SK-N-SH (cell line): ENCODE results near the gene FUT7. TPM values are rescaled to one million over a fixed set of nuclear protein-coding genes. Genes with fewer than 3 reads are reported as not detected.

Source experiments
- CTCF ChIA-PET: fragments of 300-600, 350-600 bp; formaldehyde crosslinking; extraction: SDS; loops from one replicate; lab custom pipeline; 2021; lab: Yijun Ruan, JAX
- POLR2A ChIA-PET: fragments of 350-600 bp; sonication (Branson Sonifier 250); formaldehyde crosslinking; extraction: SDS; loops from one replicate; lab custom pipeline; 2020; ENCODE audit warnings: antibody characterized with exemption, inconsistent platforms; lab: Yijun Ruan, JAX
- DNase-seq: peaks from one replicate; pipeline ENCODE4 v3.0.0; 2012
- H2AFZ ChIP-seq: fragments of 200-600 bp; sonication (generic); 2 replicates; pipeline ENCODE4 v1.8.1; 2016; ENCODE audit warnings: antibody characterized with exemption, mild to moderate bottlenecking, low read depth
- H3F3A ChIP-seq: fragments of 200-600 bp; sonication (generic); replicated peaks from 2 replicates; pipeline ENCODE3; 2016; ENCODE audit warnings: antibody characterized with exemption, mild to moderate bottlenecking; ENCODE audit not compliant: insufficient read depth
- H3K27ac ChIP-seq, 2 experiments: fragments of 200-500 bp in 1 of 2; fragments of 200-600 bp in 1 of 2; sonication (Bioruptor generic) in 1 of 2; sonication (generic), shearing (Covaris generic) in 1 of 2; 2 replicates each; pipeline versions ENCODE4 v1.5.1 to v1.6.1; 2014 to 2016; ENCODE audit warnings: low read depth in 2 of 2, inconsistent platforms in 1 of 2, low read length in 1 of 2, mild to moderate bottlenecking in 1 of 2, mixed read lengths in 1 of 2
- H3K27me3 ChIP-seq: fragments of 200-600 bp; sonication (generic), shearing (Covaris generic); 2 replicates; pipeline ENCODE4 v1.6.1; 2016; ENCODE audit warnings: mixed run types; ENCODE audit not compliant: insufficient read depth
- H3K36me3 ChIP-seq, 2 experiments: fragments of 200-500 bp in 1 of 2; fragments of 200-600 bp in 1 of 2; sonication (Bioruptor generic) in 1 of 2; sonication (generic) in 1 of 2; replicated peaks in 1 of 2; 2 replicates each; pipeline versions ENCODE3 to v1.5.1; 2014 to 2016; ENCODE audit warnings: low read length in 1 of 2, mild to moderate bottlenecking in 1 of 2; ENCODE audit not compliant: insufficient read depth in 2 of 2, control insufficient read depth in 1 of 2
- H3K4me1 ChIP-seq, 2 experiments: fragments of 200-500 bp in 1 of 2; fragments of 200-600 bp in 1 of 2; sonication (Bioruptor generic) in 1 of 2; sonication (generic), shearing (Covaris generic) in 1 of 2; 2 replicates each; pipeline versions ENCODE4 v1.5.1 to v1.6.1; 2014 to 2016; ENCODE audit warnings: low read depth in 1 of 2, low read length in 1 of 2, mixed run types in 1 of 2; ENCODE audit not compliant: insufficient read depth in 2 of 2, control insufficient read depth in 1 of 2
- H3K4me2 ChIP-seq: fragments of 200-600 bp; sonication (generic), shearing (Covaris generic); 2 replicates; pipeline ENCODE4 v1.6.1; 2017; ENCODE audit warnings: mixed run types
- H3K4me3 ChIP-seq, 2 experiments: fragments of 200-500 bp in 1 of 2; fragments of 200-600 bp in 1 of 2; sonication (Bioruptor generic) in 1 of 2; sonication (generic), shearing (Covaris generic) in 1 of 2; 2 replicates each; pipeline versions ENCODE4 v1.5.1 to v1.8.1; 2014 to 2016; ENCODE audit warnings: low read depth in 2 of 2, inconsistent platforms in 1 of 2, low read length in 1 of 2, mild to moderate bottlenecking in 1 of 2, mixed read lengths in 1 of 2, moderate library complexity in 1 of 2
- H3K79me2 ChIP-seq: fragments of 200-600 bp; sonication (generic); 2 replicates; pipeline ENCODE4 v1.8.1; 2017; ENCODE audit warnings: mild to moderate bottlenecking; ENCODE audit not compliant: insufficient read depth
- H3K9ac ChIP-seq: fragments of 200-600 bp; sonication (generic); 2 replicates; pipeline ENCODE4 v1.6.1; 2017; ENCODE audit warnings: mixed run types
- H3K9me2 ChIP-seq: fragments of 200-600 bp; sonication (generic); 2 replicates; pipeline ENCODE4 v1.6.1; 2017; ENCODE audit warnings: mixed run types
- H3K9me3 ChIP-seq: fragments of 200-600 bp; sonication (generic); 2 replicates; pipeline ENCODE4 v1.6.1; 2017; ENCODE audit warnings: mixed run types, mild to moderate bottlenecking, moderate library complexity
- H4K20me1 ChIP-seq: fragments of 200-600 bp; sonication (generic); 2 replicates; pipeline ENCODE4 v1.6.1; 2017; ENCODE audit warnings: mild to moderate bottlenecking, mixed run types; ENCODE audit not compliant: insufficient read depth
- POLR2AphosphoS5 ChIP-seq: IDR thresholded peaks from 2 replicates; pipeline ENCODE4 v1.6.1; 2012; ENCODE audit warnings: low read depth, low read length
- RCOR1 ChIP-seq: fragments of 150-350 bp; IDR thresholded peaks from 2 replicates; pipeline ENCODE4 v1.6.1; 2017; ENCODE audit warnings: antibody characterized with exemption, low read length
- SMC3 ChIP-seq: IDR thresholded peaks from 2 replicates; pipeline ENCODE4 v1.6.1; 2012; ENCODE audit warnings: low read depth, low read length, improper control_type of control experiment
- WGBS: methylation state at CpG from one replicate; pipeline ENCODE4 v1.1.6; 2017; ENCODE audit warnings: low lambda C conversion rate; 5-methylcytosine and 5-hydroxymethylcytosine counted together
- polyA plus RNA-seq, 3 experiments: library from polyadenylated mRNA; depleted of rRNA; stranded (reverse); fragments of >200 nt; gene quantifications; 2 replicates each; pipeline ENCODE4 v1.2.3, GENCODE V29; 2012
- TF ChIP-seq, protein P1 (sequence below): fragments of 200-600 bp; sonication (generic); IDR thresholded peaks from 2 replicates; pipeline ENCODE4 v1.6.1; 2017; ENCODE audit warnings: antibody characterized with exemption, mild to moderate bottlenecking, moderate library complexity
- TF ChIP-seq, protein P2 (sequence below): IDR thresholded peaks from 2 replicates; pipeline ENCODE4 v1.4.0; 2012; ENCODE audit warnings: low read depth, borderline replicate concordance

FUT7 gene
- polyA plus RNA-seq, 1 of the 3 experiments (the other 2 are of a cell fraction): not detected

- WGBS: 97% methylated on average over 12 of the region's 49 CpGs
- Histone ChIP-seq H3K9me3 (no peaks in the 10 kb centered on the region), H3K36me3 (peaks cover 0 to 10% of the 10 kb centered on the region in 2 experiments), H3K4me2 (no peak overlapping the region), H4K20me1 (no peaks in the 10 kb centered on the region), H3K4me1 (no peaks in the 10 kb centered on the region), H3K4me3 (no peak overlapping the region), H3K27ac (no peak overlapping the region), H2AFZ (no peak overlapping the region), H3K9ac (no peak overlapping the region), H3F3A (no peaks in the 10 kb centered on the region), H3K79me2 (no peaks in the 10 kb centered on the region), H3K27me3 (no peaks in the 10 kb centered on the region), H3K9me2 (no peaks in the 10 kb centered on the region)
- CTCF ChIA-PET: interaction anchor here (0.7 to 2.2 kb wide), 5 partner anchors 18 to 37 kb away, joined by 3 to 10 read pairs (median 6); partner anchors contain the start of genes ABCA2 and PAXX
- DNase-seq: no peak
- TF ChIP-seq RCOR1 (no peak), SMC3 (no peak)
- TF ChIP-seq, protein P1, sequence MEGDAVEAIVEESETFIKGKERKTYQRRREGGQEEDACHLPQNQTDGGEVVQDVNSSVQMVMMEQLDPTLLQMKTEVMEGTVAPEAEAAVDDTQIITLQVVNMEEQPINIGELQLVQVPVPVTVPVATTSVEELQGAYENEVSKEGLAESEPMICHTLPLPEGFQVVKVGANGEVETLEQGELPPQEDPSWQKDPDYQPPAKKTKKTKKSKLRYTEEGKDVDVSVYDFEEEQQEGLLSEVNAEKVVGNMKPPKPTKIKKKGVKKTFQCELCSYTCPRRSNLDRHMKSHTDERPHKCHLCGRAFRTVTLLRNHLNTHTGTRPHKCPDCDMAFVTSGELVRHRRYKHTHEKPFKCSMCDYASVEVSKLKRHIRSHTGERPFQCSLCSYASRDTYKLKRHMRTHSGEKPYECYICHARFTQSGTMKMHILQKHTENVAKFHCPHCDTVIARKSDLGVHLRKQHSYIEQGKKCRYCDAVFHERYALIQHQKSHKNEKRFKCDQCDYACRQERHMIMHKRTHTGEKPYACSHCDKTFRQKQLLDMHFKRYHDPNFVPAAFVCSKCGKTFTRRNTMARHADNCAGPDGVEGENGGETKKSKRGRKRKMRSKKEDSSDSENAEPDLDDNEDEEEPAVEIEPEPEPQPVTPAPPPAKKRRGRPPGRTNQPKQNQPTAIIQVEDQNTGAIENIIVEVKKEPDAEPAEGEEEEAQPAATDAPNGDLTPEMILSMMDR: no peak
- POLR2A ChIA-PET: no interaction called here
Observed at GRCh38 chr9:137009938-137010732, 21.8 kb downstream of the FUT7 start.

DNA sequence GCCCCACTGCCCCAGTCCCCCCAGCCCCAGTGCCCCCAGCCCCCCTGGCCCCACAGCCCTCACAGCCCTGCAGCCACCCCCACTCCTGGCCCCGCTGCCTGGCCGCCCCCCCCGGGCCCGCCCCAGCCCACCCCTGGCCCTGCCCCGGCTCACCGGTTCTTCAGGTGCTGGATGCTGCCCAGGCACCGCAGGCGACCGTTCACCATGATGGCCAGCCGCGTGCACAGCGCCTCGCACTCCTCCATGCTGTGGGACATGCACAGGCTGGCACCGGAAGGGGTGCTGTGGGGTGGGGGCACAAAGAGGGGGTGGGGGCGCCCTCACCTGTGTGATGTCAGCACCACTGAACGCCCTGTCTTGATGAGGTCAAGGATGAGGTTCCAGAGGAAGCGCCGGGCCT, 22.7 kb downstream of the FUT7 start:
- DNase-seq: no peak
- POLR2A ChIA-PET: interaction anchor here (0.5 kb wide), 1 partner anchor 9 kb away, joined by 3 read pairs; no protein-coding TSS in a partner anchor
- H3K9me3 ChIP-seq: no peaks in the 10 kb centered on the region
- H3F3A ChIP-seq: no peaks in the 10 kb centered on the region
- no peak overlapping the region for H2AFZ ChIP-seq
- no peak overlapping the region for H3K4me3 ChIP-seq
- H4K20me1 ChIP-seq: no peaks in the 10 kb centered on the region
- no peak overlapping the region for H3K9ac ChIP-seq
- 98% methylated on average over 10 of the region's 18 CpGs for WGBS
- H3K9me2 ChIP-seq: no peaks in the 10 kb centered on the region
- no peak overlapping the region for H3K27ac ChIP-seq
- CTCF ChIA-PET: interaction anchor here (1.0 to 3.1 kb wide), 4 partner anchors 17 to 26 kb away, joined by 3 to 16 read pairs (median 6); partner anchors contain the start of genes ABCA2 and PAXX
- H3K36me3 ChIP-seq: peaks cover 0 to 10% of the 10 kb centered on the region in 2 experiments
- no peaks in the 10 kb centered on the region for H3K27me3 ChIP-seq
- no peaks in the 10 kb centered on the region for H3K4me1 ChIP-seq
- H3K79me2 ChIP-seq: no peaks in the 10 kb centered on the region
- TF ChIP-seq, protein P2, sequence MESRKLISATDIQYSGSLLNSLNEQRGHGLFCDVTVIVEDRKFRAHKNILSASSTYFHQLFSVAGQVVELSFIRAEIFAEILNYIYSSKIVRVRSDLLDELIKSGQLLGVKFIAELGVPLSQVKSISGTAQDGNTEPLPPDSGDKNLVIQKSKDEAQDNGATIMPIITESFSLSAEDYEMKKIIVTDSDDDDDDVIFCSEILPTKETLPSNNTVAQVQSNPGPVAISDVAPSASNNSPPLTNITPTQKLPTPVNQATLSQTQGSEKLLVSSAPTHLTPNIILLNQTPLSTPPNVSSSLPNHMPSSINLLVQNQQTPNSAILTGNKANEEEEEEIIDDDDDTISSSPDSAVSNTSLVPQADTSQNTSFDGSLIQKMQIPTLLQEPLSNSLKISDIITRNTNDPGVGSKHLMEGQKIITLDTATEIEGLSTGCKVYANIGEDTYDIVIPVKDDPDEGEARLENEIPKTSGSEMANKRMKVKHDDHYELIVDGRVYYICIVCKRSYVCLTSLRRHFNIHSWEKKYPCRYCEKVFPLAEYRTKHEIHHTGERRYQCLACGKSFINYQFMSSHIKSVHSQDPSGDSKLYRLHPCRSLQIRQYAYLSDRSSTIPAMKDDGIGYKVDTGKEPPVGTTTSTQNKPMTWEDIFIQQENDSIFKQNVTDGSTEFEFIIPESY: no peak
- TF ChIP-seq POLR2AphosphoS5: no peak
- no peak overlapping the region for H3K4me2 ChIP-seq
